K562 (cell line): Measurements from ENCODE around the gene BRD3OS.

Source experiments
- CCAR2 ChIP-seq: fragments of 200-400 bp; formaldehyde crosslinking; IDR thresholded peaks from 2 replicates; pipeline ENCODE4 v1.6.1; 2017; ENCODE audit warnings: mild to moderate bottlenecking, low read depth, low read length
- CTCF ChIP-seq, 3 experiments: IDR thresholded peaks in 2 of 3; conservative IDR thresholded peaks in 1 of 3; 2 replicates each; pipeline ENCODE4 v1.5.1; 2011 to 2012; ENCODE audit warnings: low read length in 3 of 3, mild to moderate bottlenecking in 3 of 3, control low read depth in 2 of 3, improper control_type of control experiment in 1 of 3, inconsistent platforms in 1 of 3, low read depth in 1 of 3, mixed read lengths in 1 of 3, moderate library complexity in 1 of 3; ENCODE audit not compliant: insufficient read depth in 2 of 3
- EP300 ChIP-seq: IDR thresholded peaks from 2 replicates; pipeline ENCODE4 v1.6.1; 2012; ENCODE audit warnings: low read length, improper control_type of control experiment
- HCFC1 ChIP-seq: IDR thresholded peaks from 2 replicates; pipeline ENCODE4 v1.6.1; 2012; ENCODE audit warnings: low read depth, low read length, improper control_type of control experiment
- NR3C1 ChIP-seq: sonication (generic); formaldehyde crosslinking; IDR thresholded peaks from 2 replicates; pipeline ENCODE4 v1.8.1; 2022; ENCODE audit warnings: missing genetic modification reagents
- SRF ChIP-seq, 2 experiments: fragments of 250-450, 450-650 bp in 1 of 2; sonication (Bioruptor Pico) in 1 of 2; sonication (generic) in 1 of 2; formaldehyde crosslinking; IDR thresholded peaks; 2 replicates each; pipeline versions ENCODE4 v1.5.0 to v1.5.1; 2020 to 2022; ENCODE audit warnings: mild to moderate bottlenecking in 1 of 2, missing genetic modification reagents in 1 of 2
- SRSF3 ChIP-seq: fragments of 200-400 bp; formaldehyde crosslinking; IDR thresholded peaks from 2 replicates; pipeline ENCODE4 v1.6.1; 2016; ENCODE audit warnings: mild to moderate bottlenecking, low read length, moderate library complexity; ENCODE audit not compliant: insufficient read depth
- ZMIZ1 ChIP-seq, 2 experiments: fragments of 150-350 bp in 1 of 2; IDR thresholded peaks; 2 replicates each; pipeline ENCODE4 v1.6.1; 2012 to 2016; ENCODE audit warnings: low read depth in 2 of 2, low read length in 2 of 2, mild to moderate bottlenecking in 1 of 2, moderate library complexity in 1 of 2
- ZNF76 ChIP-seq: fragments of 250-450 bp; sonication (Bioruptor Pico); IDR thresholded peaks from 2 replicates; pipeline ENCODE4 v1.4.0; 2020; ENCODE audit warnings: mild to moderate bottlenecking, moderate library complexity, borderline replicate concordance

GRCh38 chr9:134046894-134047681, 21.8 kb downstream of the BRD3OS start:
- no peak for TF ChIP-seq ZNF76 (CRISPR knock-in tag)
- TF ChIP-seq CTCF (IDR thresholded peaks at IDR 0.05 in 2 of 3, conservative IDR thresholded peaks at IDR 0.05 in 1 of 3; ENCODE audit: insufficient read depth in 2 of 3, low read depth in 1 of 3, low read length in 3 of 3), result no peak
- no peak for TF ChIP-seq EP300
- no peak for TF ChIP-seq SRSF3
- no peak for TF ChIP-seq SRF (CRISPR knock-in tag; IDR thresholded peaks at IDR 0.05)
- no peak for TF ChIP-seq ZMIZ1 (IDR thresholded peaks at IDR 0.05; ENCODE audit: low read depth in 2 of 2, low read length in 2 of 2)
- TF ChIP-seq CCAR2, result no peak
- no peak for TF ChIP-seq NR3C1 (CRISPR knock-in tag)
- no peak for TF ChIP-seq HCFC1
